ENCODE measurements around the gene ADGRB3. TPM values are rescaled to one million over a fixed set of nuclear protein-coding genes. Genes with fewer than 3 reads are reported as not detected.

Gene ADGRB3
- total RNA-seq, 1 donor from 2014 or later, result not detected

DNA sequence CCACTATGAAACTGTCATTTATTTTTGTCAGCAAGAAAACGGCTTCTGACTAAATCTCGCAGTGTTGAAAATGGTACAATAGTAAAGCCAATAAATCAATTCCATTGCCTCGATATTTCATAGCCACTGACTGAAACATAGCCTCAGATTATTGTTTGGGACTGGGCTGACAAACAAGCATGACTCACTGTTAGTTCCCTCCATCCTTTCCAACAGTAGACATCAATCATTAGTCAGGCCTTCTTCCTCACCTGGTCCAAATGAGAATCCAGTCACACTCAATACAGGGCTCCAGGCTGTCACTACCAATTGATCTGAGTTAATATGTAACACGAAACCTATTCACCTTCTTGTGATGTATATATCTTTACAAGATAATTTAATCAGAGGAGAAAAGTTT lies 66.1 kb downstream of the ADGRB3 start:
- no peak for DNase-seq (ENCODE audit: low read depth in 2 of 2)

DNA sequence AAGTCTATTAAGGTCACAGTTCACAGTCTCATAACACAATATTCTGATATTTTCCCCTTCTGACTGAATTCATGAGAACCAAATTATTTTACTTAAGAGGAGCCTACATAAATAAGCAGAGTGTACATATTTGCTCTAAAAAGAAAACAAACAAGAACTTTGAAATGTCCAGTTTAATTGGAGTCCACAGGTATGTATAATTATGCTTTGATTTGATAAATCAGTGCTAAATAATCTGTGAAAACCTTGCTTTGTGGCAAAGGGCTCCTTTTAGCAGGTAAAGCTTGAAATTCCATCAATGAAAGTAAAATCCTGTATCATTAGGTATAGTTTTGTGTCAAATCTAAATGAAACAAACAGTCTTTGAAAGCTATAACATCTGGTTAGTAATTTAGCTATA lies 69.4 kb downstream of the ADGRB3 start:
- no peak for DNase-seq (ENCODE audit: low read depth in 2 of 2)

DNA sequence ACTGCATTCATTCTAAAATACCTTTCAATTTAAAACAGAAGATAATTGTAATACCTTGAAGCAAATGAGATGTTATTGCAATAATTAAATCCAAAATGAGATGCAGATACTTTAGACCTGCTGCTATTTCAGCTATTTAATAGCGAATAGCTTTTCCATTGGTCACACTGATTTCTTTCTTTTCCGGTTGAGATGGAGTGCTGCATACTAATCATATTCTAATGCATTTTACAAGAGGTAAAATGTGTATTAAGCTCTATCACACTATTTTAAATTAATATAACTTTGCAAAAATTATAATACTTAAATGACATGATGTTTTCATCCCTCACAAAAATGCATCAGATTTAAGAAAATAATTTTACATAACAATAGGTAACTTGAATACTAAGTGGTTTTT lies 74.0 kb downstream of the ADGRB3 start:
- no peak for DNase-seq (ENCODE audit: low read depth in 2 of 2)

- DNase-seq (ENCODE audit: low read depth in 2 of 2), result no peak
Observed at GRCh38 chr6:68709882-68710281, 74.8 kb downstream of the ADGRB3 start.

DNA sequence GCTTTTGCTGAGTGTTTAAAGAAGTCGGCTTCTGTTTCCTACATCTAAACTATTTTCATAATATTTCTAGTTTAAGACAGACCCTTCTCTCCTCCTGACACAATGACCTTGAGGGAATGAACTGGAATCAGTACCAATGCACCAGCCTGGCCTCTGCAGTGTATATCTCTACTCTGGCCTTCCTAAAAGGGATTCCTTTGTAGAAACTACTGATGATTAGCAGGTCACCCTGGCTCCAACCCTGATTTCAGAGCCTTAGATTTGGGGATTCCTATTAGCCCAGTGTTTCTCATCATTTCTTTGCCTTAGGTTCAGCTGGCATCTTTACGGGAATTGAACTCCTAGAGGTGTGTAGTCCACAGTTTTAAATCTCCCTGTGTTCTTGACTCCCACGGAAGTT lies 75.4 kb downstream of the ADGRB3 start:
- DNase-seq (ENCODE audit: low read depth in 2 of 2), result no peak

DNA sequence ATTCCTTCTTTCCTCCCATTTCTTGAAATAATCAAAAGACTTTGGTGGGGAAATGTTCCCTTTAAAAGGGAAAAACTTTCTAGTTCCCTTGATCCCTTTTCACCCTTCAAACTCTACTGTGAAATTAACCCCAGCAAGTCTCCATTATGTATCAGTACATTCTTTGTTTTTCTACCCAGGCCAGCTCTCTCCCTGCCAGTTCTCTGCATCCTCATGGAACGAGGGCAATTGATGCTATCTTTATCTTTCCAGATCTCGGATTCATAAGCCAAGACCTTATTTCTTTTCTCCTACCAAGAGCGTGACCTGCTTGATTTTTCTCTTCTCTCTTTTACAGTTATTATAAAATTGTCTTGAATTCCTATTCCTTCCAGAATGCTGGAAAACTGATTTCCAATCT lies 75.8 kb downstream of the ADGRB3 start:
- no peak for DNase-seq (ENCODE audit: low read depth in 2 of 2)

GRCh38 chr6:68711386-68712000 lies 76.4 kb downstream of the ADGRB3 start:
- no peak for DNase-seq (ENCODE audit: low read depth in 2 of 2)

DNA sequence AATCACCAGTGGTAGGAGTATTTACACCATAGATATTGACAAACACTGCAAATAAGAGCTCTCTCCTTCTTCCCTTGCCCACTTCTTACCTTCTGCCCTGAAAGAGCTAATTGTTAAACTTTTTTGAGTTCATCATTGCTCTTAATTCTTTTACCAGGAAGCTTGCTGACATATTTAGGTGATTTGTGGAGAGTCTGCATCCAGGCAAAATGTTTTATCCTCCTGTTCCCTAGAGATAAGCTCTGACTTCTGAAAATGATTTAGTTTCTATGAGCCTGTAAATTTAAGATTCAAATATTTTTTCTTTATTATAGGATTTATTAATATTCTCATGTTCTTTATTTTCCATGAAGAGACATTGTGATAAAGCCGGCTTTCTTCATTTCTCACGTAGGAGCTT lies 81.5 kb downstream of the ADGRB3 start:
- DNase-seq (ENCODE audit: low read depth in 2 of 2), result no peak

- DNase-seq (ENCODE audit: low read depth in 2 of 2), result no peak
Observed at GRCh38 chr6:68718385-68719073, 83.4 kb downstream of the ADGRB3 start.

- DNase-seq (ENCODE audit: low read depth in 2 of 2), result no peak
Observed at GRCh38 chr6:68719761-68720160, 84.7 kb downstream of the ADGRB3 start.

GRCh38 chr6:68722891-68723527 lies 87.9 kb downstream of the ADGRB3 start:
- DNase-seq (ENCODE audit: low read depth in 2 of 2), result no peak

DNA sequence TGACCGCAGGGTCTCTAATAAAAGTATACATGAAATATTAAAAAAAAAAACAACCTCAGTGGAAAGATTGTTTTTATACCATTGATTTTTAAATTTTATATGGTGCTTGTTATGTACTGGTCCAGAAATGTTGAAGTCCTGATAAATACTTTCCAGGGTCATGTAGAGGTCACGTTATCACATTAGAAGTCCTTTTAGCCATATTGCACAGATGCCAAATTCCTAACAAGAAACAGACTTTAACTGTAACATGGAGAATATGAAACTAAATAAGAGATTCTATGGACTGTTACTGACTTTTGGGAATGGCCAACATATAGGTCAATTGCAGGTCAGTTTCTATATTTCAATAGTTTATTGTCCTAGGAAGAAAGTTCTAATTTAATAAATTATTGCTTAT lies 89.0 kb downstream of the ADGRB3 start:
- DNase-seq (ENCODE audit: low read depth in 2 of 2), result no peak

GRCh38 chr6:68726337-68726736 lies 91.3 kb downstream of the ADGRB3 start:
- no peak for DNase-seq (ENCODE audit: low read depth in 2 of 2)

- no peak for DNase-seq (ENCODE audit: low read depth in 2 of 2)
Observed at GRCh38 chr6:68726992-68727391, 91.9 kb downstream of the ADGRB3 start.

GRCh38 chr6:68727699-68728098 lies 92.6 kb downstream of the ADGRB3 start:
- no peak for DNase-seq (ENCODE audit: low read depth in 2 of 2)

DNA sequence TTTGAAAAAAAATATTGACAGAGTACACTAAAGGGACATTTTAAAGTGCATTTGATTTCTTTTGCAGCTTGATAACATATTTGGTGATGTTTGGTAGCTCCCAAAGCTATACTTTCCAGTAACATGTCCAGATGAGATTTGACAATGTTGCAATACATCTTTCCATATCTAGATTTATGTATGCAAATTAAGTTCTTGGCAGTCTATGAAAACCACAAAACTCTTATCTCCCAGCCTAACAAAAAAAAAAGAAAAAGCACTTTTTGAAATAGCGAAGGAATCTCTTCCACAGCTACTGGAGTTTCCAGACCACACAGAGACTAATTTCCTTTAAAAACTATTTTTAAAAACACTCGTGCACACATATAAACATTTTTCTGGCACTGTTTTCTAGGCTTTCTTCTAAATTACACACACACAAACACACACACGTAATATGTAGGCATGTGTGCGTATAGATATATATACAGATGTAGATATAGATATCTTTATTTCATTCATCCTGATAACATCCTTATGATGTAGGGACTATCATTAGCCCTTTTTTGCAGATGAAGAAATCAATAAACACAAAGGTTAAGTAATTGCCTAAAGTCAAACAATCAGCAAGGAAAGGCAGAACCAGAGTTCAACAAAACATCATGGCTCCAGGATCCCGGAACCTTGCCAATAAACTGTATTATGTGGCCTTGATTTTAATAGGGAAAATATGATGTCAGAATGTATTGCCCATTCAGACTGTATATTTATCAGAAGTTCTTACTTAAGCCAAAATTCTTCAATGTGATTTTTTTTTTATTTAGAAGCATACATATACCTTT lies 93.3 kb downstream of the ADGRB3 start:
- DNase-seq (ENCODE audit: low read depth in 2 of 2), result no peak

DNA sequence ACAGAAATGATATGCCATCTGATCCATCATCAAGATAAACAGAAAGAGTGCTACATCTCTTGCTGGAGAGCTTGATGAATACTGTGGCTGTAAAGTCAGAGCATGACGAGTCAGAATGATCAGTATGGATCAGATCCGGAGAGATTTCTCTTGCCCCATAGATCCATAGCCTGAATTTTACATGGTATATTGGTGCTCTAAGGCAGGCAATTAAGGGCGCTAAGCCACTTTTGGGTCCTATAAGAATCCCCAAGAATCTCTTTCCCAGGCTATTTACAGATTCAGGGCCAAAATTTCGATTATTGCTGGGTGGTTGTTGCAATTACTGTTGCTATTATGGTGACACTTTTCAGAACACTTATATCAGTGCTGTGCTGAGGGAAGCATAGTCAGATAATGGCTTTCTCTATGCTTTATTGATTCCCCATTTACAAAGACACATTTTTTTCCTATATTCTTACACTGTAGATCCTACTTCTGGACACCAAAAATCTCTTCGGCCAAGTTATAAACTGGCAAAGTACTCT lies 94.4 kb downstream of the ADGRB3 start:
- DNase-seq (ENCODE audit: low read depth in 2 of 2), result no peak

- no peak for DNase-seq (ENCODE audit: low read depth in 2 of 2)
Observed at GRCh38 chr6:68730291-68731054, 95.4 kb downstream of the ADGRB3 start.

- DNase-seq (ENCODE audit: low read depth in 2 of 2), result no peak
Observed at GRCh38 chr6:68732423-68732822, 97.3 kb downstream of the ADGRB3 start.

GRCh38 chr6:68735866-68736265 lies 100.8 kb downstream of the ADGRB3 start:
- no peak for DNase-seq (ENCODE audit: low read depth in 2 of 2)

GRCh38 chr6:68737061-68737460 lies 102.0 kb downstream of the ADGRB3 start:
- no peak for DNase-seq (ENCODE audit: low read depth in 2 of 2)
